GM23248 (cell line): ENCODE results near the gene XPO4. TPM values are rescaled to one million over a fixed set of nuclear protein-coding genes. Genes with fewer than 3 reads are reported as not detected.
A peak's percentile ranks its signal among the peaks of the same experiment; 100 is the strongest.
"Not testable (repeated sequence)": the region's sequence is repeated elsewhere in the genome, so short reads cannot be mapped to it uniquely, and the experiment has no call there.

Source experiments
- DNase-seq: peaks from one replicate; pipeline ENCODE4 v3.0.0-alpha.2; 2015
- H2AFZ ChIP-seq: fragments of 200-600 bp; sonication (generic); 2 replicates; pipeline ENCODE4 v1.6.1; 2016; ENCODE audit warnings: antibody characterized with exemption
- H3F3A ChIP-seq: fragments of 200-600 bp; sonication (generic); 2 replicates; pipeline ENCODE4 v1.6.1; 2016; ENCODE audit warnings: mild to moderate bottlenecking, antibody characterized with exemption, mixed run types; ENCODE audit not compliant: insufficient read depth
- H3K27ac ChIP-seq: fragments of 200-600 bp; sonication (generic); 2 replicates; pipeline ENCODE4 v1.5.1; 2016; ENCODE audit warnings: mild to moderate bottlenecking
- H3K27me3 ChIP-seq: fragments of 200-600 bp; sonication (generic); replicated peaks from 2 replicates; pipeline ENCODE4 v1.6.1; 2016; ENCODE audit warnings: mild to moderate bottlenecking; ENCODE audit not compliant: insufficient read depth
- H3K36me3 ChIP-seq: fragments of 200-600 bp; sonication (generic); 2 replicates; pipeline ENCODE4 v1.6.1; 2016; ENCODE audit warnings: low read depth, mild to moderate bottlenecking
- H3K4me1 ChIP-seq: fragments of 200-600 bp; sonication (generic); 2 replicates; pipeline ENCODE4 v1.6.1; 2016; ENCODE audit warnings: mild to moderate bottlenecking; ENCODE audit not compliant: insufficient read depth
- H3K4me2 ChIP-seq: fragments of 200-600 bp; sonication (generic); one replicate; pipeline ENCODE4 v1.6.1; 2016; ENCODE audit warnings: mild to moderate bottlenecking; ENCODE audit not compliant: unreplicated experiment
- H3K4me3 ChIP-seq: fragments of 200-600 bp; sonication (generic); 2 replicates; pipeline ENCODE4 v1.5.1; 2016; ENCODE audit warnings: mild to moderate bottlenecking
- H3K79me2 ChIP-seq: fragments of 200-600 bp; sonication (generic); 2 replicates; pipeline ENCODE4 v1.6.1; 2016; ENCODE audit warnings: mild to moderate bottlenecking; ENCODE audit not compliant: insufficient read depth
- H3K9ac ChIP-seq: fragments of 200-600 bp; sonication (generic); 2 replicates; pipeline ENCODE4 v1.6.1; 2016; ENCODE audit warnings: mild to moderate bottlenecking
- H3K9me2 ChIP-seq: fragments of 200-600 bp; sonication (generic); 2 replicates; pipeline ENCODE4 v1.6.1; 2016; ENCODE audit warnings: mixed run types, mild to moderate bottlenecking, moderate library complexity; ENCODE audit not compliant: insufficient read depth
- H3K9me3 ChIP-seq: fragments of 200-600 bp; sonication (generic); one replicate; pipeline ENCODE4 v1.6.1; 2017; ENCODE audit warnings: low read depth
- H4K20me1 ChIP-seq: fragments of 200-600 bp; sonication (generic); 2 replicates; pipeline ENCODE4 v1.6.0; 2016; ENCODE audit not compliant: insufficient read depth
- EZH2 ChIP-seq: fragments of 200-600 bp; sonication (generic); IDR thresholded peaks from 2 replicates; pipeline ENCODE4 v1.6.1; 2018; ENCODE audit warnings: antibody characterized with exemption, mild to moderate bottlenecking; ENCODE audit not compliant: insufficient read depth, poor library complexity, severe bottlenecking
- EZH2phosphoT487 ChIP-seq: fragments of 200-600 bp; sonication (generic); IDR thresholded peaks from 2 replicates; pipeline ENCODE4 v1.6.1; 2018; ENCODE audit warnings: antibody characterized with exemption, moderate library complexity, mild to moderate bottlenecking, low read depth; ENCODE audit not compliant: insufficient read depth
- WGBS, 2 experiments: methylation state at CpG; one replicate each; pipeline ENCODE4 v1.1.6; 2015 to 2017; ENCODE audit warnings: low lambda C conversion rate in 2 of 2, low coverage in 1 of 2; ENCODE audit errors: missing lambda C conversion rate in 2 of 2; 5-methylcytosine and 5-hydroxymethylcytosine counted together
- in situ Hi-C: fragments of 300-500 bp; cut with MboI; formaldehyde crosslinking; loops from 2 replicates; pipeline ENCODE4 v1.15.0; 2020
- polyA plus RNA-seq: library from polyadenylated mRNA; unstranded; fragments of >200 nt; fragmentation: Nextera tagmentation; extraction: Ambion mirVana; gene quantifications from 2 replicates; pipeline ENCODE4 v1.2.1, GENCODE V29; 2016
- total RNA-seq: library from RNA; depleted of rRNA; stranded (reverse); fragments of >200 nt; shearing (Covaris generic); gene quantifications from 2 replicates; pipeline ENCODE4 v1.2.3, GENCODE V29; 2014

The XPO4 gene
- total and polyA plus RNA-seq, 2 experiments from 2014 or later, result 4.9 to 15.0 TPM

- no peak overlapping the region for H3K9ac ChIP-seq
- H3K27me3 ChIP-seq, result no peaks in the 10 kb centered on the region
- H3K4me3 ChIP-seq, result no peak overlapping the region
- in situ Hi-C loops, result loop anchor here (10.0 kb wide), 1 partner anchor 430 kb away; no protein-coding TSS in a partner anchor
- H3K79me2 ChIP-seq, result no peaks in the 10 kb centered on the region
- H3K4me2 ChIP-seq, result no peak overlapping the region
- no peak overlapping the region for H3K27ac ChIP-seq
- no peaks in the 10 kb centered on the region for H3F3A ChIP-seq
- peak; percentile 82 for DNase-seq
- TF ChIP-seq EZH2, result no peak
- no peak for TF ChIP-seq EZH2phosphoT487
- no peaks in the 10 kb centered on the region for H3K9me3 ChIP-seq
- H3K9me2 ChIP-seq, result no peaks in the 10 kb centered on the region
- no peak overlapping the region for H2AFZ ChIP-seq
- WGBS, 2 experiments, result 33 to 34% methylated on average over 3 of the region's 3 CpGs
- H3K36me3 ChIP-seq, result no peaks in the 10 kb centered on the region
- no peaks in the 10 kb centered on the region for H4K20me1 ChIP-seq
- no peaks in the 10 kb centered on the region for H3K4me1 ChIP-seq
These were observed 22.3 kb upstream of the XPO4 start for GRCh38 chr13:20924758-20925394.

DNA sequence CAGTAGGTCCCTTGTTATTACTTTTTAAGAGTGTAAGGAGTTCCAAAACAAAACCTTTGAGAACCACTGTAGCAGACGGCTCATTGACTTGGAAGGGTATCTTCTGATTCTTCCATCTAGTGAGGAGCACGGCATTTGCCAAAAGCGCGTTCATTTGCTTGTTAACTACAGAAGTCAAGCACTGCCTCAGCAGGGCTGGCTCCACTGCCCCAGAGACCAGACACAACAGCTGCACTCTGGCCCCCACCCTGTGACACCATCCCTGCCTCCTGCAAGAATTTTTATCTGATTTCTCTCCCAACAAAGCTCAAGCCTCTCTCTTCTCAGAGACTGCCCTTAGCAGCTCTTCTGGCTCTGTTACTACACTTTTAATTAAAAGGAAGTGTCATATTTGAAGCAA, 20.7 kb upstream of the XPO4 start:
- Histone ChIP-seq H3K9ac (no peak overlapping the region), H3K27ac (no peak overlapping the region), H2AFZ (no peak overlapping the region), H3K4me1 (no peaks in the 10 kb centered on the region), H3K79me2 (no peaks in the 10 kb centered on the region), H3K9me3 (no peaks in the 10 kb centered on the region), H3K9me2 (no peaks in the 10 kb centered on the region), H3F3A (no peaks in the 10 kb centered on the region), H3K36me3 (no peaks in the 10 kb centered on the region), H4K20me1 (no peaks in the 10 kb centered on the region), H3K27me3 (no peaks in the 10 kb centered on the region), H3K4me3 (no peak overlapping the region), H3K4me2 (no peak overlapping the region)
- no peak for DNase-seq
- in situ Hi-C loops, result loop anchor here (10.0 kb wide), 1 partner anchor 428 kb away; no protein-coding TSS in a partner anchor
- WGBS, 2 experiments, result 55 to 58% methylated on average over 4 of the region's 4 CpGs
- TF ChIP-seq EZH2phosphoT487, result no peak

DNA sequence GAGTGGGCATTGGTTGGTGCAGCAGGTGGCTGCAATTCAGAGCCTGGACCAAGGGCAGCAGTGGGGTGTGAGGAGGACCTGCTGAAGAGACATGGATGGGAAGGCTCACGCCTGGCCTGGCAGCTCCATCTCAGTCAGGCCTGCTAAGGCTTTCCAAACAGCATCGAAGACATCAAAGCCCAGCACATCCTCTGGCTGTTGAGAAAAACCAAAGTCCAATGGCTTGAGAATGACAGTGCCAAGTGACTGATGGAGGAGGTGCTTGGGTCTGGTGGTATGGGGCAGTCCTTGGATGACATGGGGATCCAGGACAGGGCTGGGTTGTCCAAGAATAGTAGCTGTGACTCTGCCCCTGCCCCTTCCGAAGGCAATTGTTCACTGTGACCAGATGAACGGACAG, 19.0 kb upstream of the XPO4 start:
- no peak overlapping the region for H3K4me3 ChIP-seq
- H3K9me2 ChIP-seq, result no peaks in the 10 kb centered on the region
- H3K79me2 ChIP-seq, result no peaks in the 10 kb centered on the region
- no peaks in the 10 kb centered on the region for H4K20me1 ChIP-seq
- H3F3A ChIP-seq, result no peaks in the 10 kb centered on the region
- no peak for DNase-seq
- in situ Hi-C loops, result loop anchor here (10.0 kb wide), 1 partner anchor 427 kb away; no protein-coding TSS in a partner anchor
- no peaks in the 10 kb centered on the region for H3K4me1 ChIP-seq
- WGBS, 2 experiments, result 66 to 67% methylated on average over 4 of the region's 4 CpGs
- no peak overlapping the region for H3K9ac ChIP-seq
- no peak overlapping the region for H3K27ac ChIP-seq
- H3K36me3 ChIP-seq, result no peaks in the 10 kb centered on the region
- TF ChIP-seq EZH2 (no peak), EZH2phosphoT487 (no peak)
- no peaks in the 10 kb centered on the region for H3K27me3 ChIP-seq
- H3K9me3 ChIP-seq, result no peaks in the 10 kb centered on the region
- no peak overlapping the region for H3K4me2 ChIP-seq
- H2AFZ ChIP-seq, result no peak overlapping the region

- H3K27ac ChIP-seq, DNase-seq, H2AFZ ChIP-seq, H3K9me3 ChIP-seq, in situ Hi-C loops, H3K4me2 ChIP-seq, H3K36me3 ChIP-seq, H3K4me3 ChIP-seq, H3K4me1 ChIP-seq, H3F3A ChIP-seq, H3K27me3 ChIP-seq, H3K9ac ChIP-seq, H3K79me2 ChIP-seq, H3K9me2 ChIP-seq, H4K20me1 ChIP-seq: not testable (repeated sequence)
- WGBS, 2 experiments, result 92% methylated on average over 6 of the region's 6 CpGs
These were observed 13.1 kb upstream of the XPO4 start for GRCh38 chr13:20915676-20916075.

DNA sequence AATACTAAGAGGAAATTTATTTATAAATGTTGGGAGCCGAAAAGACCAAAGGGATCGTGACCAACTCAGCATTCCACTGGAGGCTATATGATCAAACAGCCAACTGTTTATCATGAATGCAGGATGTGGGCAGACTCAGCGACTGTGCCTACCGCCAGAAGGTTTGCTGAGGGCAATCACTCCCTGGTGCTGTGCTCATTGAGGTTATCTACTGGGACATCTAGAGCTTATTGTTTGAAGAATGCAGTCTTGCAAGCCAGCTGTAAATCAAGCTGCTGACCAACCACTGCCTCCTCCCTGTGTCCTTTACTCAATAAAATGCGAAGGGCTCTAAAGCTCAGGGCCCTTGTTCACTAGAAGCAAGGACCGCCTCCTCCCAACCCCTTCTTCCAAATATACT, 8.5 kb upstream of the XPO4 start:
- H3K4me2 ChIP-seq, result no peak overlapping the region
- H2AFZ ChIP-seq, result no peak overlapping the region
- H3K4me3 ChIP-seq, result no peak overlapping the region
- no peak for DNase-seq
- 69 to 80% methylated on average over 6 of the region's 6 CpGs for WGBS, 2 experiments
- no peak overlapping the region for H3K9ac ChIP-seq
- H3K36me3 ChIP-seq, result no peaks in the 10 kb centered on the region
- no peaks in the 10 kb centered on the region for H3F3A ChIP-seq
- in situ Hi-C loops, result no loop called here
- H3K27me3 ChIP-seq, result no peaks in the 10 kb centered on the region
- H3K9me2 ChIP-seq, result no peaks in the 10 kb centered on the region
- H3K27ac ChIP-seq, result no peak overlapping the region
- H3K4me1 ChIP-seq, result no peaks in the 10 kb centered on the region
- TF ChIP-seq EZH2phosphoT487 (no peak), EZH2 (no peak)
- no peaks in the 10 kb centered on the region for H3K9me3 ChIP-seq
- no peaks in the 10 kb centered on the region for H3K79me2 ChIP-seq
- no peaks in the 10 kb centered on the region for H4K20me1 ChIP-seq
